HG03060 (cell line): ENCODE measurements around the gene METTL22.

Source experiments
- ATAC-seq: cut with Tn5 transposase; IDR thresholded peaks from one replicate; pipeline ENCODE4 v1.9.1; 2021; ENCODE audit warnings: low read depth, moderate number of reproducible peaks; ENCODE audit not compliant: unreplicated experiment

The METTL22 gene

DNA sequence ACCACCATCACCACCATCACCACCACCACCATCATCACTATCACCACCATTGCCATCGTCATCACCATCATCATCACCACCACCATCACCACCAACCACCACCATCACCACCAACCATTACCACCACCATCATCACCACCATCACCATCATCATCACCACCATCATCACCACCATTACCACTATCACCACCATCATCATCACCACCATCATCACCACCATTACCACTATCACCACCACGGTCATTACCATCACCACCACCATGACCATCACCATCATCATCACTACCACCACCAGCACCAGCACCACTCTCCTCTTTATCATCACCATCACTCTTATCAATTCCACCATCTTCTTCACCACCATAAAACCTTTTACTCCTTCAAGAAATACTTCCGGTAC lies 30.0 kb upstream of the METTL22 start:
- no peak for ATAC-seq

DNA sequence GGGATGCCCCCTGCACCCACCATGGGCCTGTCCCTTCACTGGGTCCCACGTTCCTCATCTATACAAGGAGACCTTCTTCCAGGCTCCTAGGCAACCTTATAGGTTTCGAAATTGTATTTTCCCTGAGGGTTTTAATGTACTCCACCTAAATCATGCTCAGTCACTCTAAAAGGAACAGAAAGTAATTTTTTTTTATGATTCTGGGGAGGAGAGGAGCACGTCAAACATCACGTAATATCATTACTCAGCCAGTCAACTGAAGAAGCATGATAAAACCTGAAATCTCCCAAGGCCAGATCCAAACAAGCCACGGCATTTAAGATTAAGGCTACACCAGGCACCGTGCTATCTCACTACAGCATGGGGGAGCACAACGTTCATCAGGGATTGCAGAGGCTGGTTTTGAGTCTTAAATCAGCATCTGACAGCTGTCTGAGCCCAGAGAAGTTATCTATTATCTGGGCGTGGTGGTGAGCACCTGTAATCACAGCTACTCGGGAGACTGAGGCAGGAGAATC lies 27.3 kb upstream of the METTL22 start:
- ATAC-seq, result no peak

DNA sequence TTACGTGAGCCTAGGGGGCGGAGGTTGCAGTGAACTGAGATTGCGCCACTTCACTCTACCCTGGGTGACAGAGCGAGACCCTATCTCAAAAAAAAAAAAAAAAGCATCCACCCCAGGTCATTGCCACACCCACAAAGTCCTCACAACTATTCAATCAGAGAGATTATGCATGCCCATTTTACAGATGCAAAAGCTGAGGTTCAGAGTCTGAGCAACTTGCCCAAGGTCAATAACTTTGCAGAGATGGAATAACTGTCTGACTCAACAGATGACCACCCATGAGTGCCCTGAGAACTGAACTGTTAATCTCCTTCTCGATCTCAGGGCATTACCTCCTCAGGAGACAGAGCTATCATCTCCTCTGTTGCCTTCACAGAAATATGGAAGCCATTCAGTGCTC lies 25.7 kb upstream of the METTL22 start:
- ATAC-seq, result no peak

DNA sequence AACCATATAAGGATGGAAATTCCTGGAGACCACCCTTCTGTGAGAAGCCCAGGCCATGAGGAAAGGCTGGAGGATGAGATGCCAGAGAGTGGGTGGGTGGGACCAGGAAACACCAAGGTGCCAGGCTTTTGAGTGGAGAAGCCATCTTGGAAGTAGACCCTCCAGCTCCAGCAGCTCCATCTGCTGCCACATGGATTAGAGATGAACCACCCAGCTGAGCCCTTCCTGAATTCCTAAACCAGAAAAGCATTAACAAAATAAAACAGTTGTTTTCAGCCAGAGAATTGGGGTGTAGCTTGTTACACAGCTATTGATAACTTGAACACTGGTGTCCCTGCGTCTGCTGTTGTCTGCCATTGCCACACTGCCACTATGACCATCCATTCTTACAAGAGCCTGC lies 24.9 kb upstream of the METTL22 start:
- no peak for ATAC-seq

DNA sequence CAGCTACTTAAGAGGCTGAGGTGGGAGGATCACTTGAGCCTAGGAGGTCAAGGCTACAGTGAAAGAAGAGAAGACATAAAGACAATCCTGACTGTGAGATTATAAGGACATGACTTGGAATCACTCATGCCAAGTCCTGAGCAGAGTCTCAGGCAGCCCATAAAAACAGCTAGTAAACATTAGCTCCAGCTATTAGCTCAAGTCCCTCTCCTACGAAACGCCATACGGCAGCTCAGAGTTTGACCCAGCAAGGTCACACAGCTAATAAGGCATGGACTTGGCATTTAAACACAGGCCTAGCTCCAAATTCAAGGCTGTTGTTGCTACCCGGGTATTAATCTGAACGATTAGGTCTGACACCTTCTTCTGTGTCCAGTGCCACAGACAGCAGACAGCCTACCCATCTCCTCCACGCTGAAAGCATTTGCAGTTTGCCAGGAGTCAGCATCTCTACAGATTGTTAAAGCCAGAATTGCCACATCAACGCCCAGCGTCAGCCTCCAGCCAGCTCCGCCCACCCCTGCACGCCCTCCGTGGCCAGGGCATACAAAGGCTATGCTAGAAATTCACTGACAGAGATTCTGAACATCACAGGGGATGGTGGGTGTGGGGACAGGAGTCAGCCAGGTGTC lies 21.2 kb upstream of the METTL22 start:
- ATAC-seq, result no peak

DNA sequence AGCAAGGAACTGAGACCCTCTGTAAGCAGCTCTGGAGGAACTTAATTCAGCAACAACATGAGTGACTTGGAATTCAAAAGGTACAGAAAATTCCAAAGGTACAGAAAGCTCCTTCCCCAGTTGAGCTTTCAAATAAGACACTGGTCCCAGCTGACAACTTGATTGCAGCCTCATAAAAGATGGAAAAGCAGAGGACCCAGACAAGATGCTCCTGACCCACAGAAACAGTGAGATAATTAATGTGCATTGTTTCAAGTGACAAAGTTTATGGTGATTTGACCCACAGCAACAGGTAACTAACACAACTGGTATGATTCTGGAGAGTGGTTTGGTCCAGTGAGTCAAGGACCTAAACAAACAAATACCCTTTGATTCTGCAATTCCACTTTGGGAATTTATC lies 15.9 kb upstream of the METTL22 start:
- ATAC-seq, result no peak

DNA sequence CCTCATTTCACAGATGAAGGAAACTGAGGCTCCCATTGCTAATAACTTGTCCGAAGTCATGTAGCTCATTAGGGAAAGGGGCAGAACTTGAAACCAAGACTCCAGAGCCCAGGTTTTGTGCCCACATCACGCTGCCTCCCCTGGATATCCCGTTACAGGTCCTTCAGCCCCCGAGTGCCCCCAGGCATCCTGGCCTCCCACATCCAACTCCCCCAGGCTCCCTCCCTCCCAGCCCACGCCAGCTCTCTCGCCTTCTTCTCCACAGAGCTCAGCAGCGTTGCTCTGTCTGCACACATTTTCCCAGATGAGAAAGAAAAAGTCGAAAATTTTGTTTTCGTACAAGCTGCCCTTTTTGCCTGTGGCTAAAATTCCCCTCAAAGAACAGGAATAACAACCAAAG lies 14.3 kb upstream of the METTL22 start:
- no peak for ATAC-seq

DNA sequence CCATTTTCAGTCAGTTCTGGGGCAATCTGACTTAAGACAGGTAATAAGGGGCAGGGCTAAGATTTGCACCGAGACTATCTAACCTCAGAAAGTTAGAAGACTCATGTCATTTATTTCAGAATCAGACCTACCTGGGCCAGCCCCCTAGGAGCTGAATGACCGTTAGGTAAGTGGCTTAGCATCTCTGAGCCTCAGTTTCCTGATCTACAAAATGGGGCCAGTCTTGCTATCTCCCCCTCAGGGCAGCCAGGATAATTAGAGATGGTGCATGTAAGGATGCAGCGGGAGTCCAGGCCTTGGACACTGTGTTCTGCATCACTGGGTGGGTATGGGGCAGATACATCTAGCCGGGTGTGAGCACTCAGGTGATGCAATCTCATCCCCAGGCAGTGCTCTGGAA lies 10.4 kb upstream of the METTL22 start:
- ATAC-seq, result no peak

DNA sequence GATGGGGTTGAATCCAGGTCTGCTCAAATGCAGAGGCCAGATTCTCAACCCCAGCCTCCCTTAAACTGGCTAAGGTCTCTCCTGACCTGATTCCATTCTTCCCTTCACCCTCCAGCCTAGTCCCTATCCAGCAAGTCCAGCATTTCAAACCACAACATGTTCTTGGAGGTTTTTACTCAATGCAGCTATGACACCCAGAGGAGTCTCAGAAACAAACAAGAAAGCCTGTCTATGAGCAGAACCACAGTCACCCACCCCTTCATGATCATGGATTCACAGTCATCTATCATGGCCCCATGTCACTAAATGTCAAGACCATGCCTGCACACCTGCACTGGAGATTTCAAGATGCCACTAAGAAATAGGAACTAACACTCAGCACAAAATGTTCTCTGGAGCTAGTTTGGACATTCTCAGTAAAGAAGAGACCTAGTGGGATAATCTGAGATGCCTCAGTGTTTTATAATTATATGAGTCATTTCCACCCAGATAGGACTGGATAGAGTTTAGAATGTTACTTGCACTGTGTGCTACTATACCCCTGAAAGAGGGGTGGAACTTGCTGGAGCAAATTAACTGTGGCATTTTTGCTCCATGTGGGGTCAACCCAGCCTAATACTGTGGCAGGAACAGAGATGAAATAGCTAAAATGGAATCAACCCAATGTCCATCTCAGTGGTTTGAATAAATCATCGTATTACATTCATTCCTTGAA lies 9.5 kb upstream of the METTL22 start:
- no peak for ATAC-seq

DNA sequence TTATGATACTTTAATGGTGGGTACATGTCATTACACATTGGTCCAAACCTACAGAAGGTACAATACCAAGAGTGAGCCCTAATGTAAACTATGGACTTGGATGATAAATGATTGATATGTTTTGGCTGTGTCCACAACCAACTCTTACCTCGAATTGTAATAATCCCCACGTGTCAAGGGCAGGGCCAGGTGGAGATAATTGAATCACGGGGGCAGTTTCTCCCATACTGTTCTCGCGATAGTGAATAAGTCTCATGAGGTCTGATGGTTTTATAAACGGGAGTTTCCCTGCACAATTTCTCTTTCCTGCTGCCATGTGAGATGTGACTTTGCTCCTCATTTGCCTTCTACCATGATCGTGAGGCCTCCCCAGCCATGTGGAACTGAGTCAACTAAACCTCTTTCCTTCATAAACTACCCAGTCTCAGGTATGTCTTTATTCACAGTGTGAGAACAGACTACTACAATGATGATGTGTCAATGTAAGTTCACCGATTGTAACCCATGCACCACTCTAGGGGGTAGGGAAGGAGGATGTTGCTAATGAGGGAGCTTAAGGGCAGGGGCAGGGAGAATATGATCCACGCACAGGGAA lies 7.0 kb upstream of the METTL22 start:
- no peak for ATAC-seq

DNA sequence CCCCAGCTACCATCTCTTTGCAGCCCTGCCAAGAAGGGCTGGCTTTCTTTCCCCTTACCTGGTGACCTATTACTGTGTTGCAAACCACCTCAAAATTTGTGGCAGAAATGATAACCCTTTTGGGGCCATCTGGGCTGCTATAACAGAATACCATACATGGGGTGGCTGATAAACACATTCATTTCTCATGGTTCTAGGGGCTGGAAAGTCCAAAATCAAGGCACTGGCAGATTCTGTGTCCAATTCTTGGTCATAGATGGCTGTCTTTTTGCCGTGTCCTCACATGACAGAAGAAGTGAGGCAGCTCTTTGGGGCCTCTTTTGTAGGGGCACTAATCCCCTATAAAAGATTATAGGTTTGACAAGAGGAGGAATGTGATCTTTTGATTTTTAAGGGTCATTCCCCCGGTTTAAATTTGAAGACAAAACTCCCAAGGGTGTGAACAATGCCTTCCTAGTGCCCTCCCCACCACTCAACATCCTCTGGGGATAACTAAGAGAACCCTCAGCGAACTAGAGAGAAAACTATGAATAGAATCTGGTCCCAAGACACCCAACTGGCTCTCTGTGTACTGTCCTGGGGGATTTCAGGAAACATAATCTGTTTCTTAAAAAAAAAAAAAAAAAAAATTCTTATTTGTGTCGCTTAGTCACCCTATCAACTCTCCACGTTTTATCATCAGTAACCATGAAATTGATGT lies 1.7 kb upstream of the METTL22 start:
- no peak for ATAC-seq

DNA sequence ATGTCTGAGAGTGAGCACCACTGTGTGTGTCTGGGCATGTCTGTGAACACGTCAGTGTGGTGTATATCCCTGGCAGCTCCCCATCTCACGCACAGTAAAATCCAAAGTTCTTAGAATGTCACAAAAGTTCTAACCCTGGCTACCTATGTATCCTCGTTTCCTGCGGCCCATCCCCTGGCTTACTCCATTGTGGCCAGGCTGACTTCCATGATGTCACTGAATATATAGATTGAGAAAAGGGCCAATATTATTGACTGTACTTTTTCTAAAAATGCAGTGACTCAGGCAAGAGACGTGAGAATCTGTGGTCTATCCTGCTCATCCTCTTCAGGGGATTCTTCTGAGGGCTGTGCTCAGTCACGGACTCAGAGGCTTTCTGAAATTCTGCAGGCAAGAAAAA lies 963 bp upstream of the METTL22 start:
- no peak for ATAC-seq

DNA sequence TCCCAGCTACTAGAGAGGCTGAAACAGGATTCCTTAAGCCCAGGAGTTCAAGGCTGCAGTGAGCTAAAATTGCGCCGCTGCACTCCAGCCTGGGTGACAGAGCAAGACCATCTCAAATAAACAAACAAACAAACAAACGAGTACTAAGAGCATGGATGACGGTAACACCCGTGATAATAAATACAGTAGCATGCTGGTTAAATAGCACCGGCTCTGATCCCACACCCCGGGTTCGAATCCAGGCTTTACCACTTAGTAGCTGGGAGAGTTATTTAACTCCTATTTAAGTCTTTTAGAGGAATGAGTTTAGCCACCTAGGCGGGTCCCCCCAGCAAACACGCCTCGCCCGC lies 301 bp upstream of the METTL22 start:
- no peak for ATAC-seq

DNA sequence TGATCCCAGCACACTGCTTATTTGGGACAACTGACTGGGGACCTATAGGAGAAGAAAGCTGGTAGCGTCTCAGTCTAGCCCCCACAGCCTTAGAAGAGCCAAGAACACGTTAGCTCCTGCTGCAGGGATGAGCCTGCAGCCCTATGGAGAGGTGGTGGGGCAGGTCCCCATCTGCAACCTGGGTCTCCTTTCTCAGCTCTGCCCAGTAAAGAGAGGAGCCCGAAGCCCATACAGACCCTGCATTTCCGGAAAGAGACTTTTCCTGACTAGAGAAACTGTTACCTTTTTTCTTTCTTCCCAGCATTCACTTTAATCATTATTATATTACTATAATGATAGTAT lies 788 bp downstream of the METTL22 start:
- ATAC-seq, result no peak

DNA sequence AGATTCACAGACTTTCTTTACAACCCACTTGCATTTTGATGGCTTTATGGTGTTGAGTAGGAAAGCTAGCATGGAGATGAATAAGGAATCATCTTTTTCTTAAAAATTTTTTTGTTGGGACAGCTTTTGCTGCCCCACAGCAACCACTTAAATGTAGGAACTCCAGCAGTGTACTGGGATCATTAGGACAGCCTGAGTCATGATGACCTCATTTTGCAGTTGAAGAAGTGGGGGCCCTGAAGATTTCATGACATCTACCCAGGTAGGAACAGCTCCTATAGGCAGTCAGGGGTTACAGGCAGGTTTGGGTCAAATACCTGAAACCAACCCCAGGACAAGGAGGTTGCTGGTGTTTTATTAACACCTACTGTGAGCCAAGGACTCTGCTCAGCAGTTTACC lies 2.1 kb downstream of the METTL22 start:
- ATAC-seq, result no peak

DNA sequence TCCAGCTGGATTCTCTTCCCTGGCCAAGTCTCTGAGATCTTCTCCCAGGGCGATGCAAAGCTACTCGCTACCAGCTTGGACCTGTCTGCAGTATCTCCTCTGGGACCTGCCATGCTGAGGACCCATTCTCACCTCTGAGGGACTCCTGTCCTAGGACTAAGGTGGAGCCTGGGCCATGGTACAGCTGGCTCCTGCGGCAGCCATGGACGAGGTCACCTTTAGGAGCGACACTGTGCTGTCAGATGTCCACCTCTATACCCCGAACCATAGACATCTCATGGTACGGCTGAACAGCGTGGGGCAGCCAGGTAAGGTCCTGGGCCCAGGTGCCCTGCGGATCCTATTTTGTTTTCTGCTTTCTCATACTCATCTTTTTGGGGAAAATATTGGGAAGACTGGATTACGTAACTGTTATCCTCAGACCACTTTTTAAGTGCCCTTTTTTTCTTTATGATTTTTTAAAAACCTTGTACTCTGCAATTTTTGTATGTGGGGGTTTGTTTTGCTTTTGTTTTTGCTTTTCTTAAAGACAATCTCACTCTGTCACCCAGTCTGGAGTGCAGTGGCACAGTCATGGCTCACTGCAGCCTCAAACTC lies 4.1 kb downstream of the METTL22 start:
- no peak for ATAC-seq

DNA sequence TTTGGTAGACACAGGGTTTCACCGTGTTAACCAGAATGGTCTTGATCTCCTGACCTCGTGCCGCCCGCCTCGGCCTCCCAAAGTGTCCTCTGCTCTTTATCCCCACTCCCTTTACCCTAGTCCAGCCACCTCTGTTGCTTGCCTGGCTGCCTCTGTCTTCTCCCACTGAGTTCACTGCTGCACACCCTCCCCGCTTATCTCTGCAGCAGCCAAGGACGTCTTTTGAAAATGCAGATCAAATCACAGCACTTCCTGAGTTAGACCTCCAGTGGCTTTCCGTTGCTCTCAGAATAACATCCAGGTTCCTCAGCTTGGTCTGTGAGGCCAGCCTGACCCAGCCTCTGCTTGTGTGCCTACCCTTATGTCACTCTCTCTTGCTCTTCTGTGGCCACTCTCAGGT lies 5.4 kb downstream of the METTL22 start:
- ATAC-seq, result no peak

DNA sequence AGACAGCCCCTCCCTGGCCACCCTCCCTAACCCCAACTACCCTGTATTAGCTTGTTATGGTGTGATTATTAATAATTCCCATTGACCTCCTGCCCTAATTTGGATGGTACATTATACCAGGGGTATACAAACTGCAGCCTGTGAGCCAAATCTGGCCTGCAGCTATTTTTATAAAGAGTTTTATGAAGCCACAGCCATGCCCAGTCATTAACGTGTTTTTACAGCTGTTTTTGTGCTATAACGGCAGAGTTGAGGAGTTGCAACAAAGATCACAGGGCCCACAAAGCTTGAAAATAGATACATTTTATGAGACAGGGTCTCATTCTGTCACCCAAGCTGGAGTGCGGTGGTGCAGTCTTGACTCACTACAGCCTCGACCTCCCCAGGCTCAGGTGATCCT lies 6.0 kb downstream of the METTL22 start:
- no peak for ATAC-seq

DNA sequence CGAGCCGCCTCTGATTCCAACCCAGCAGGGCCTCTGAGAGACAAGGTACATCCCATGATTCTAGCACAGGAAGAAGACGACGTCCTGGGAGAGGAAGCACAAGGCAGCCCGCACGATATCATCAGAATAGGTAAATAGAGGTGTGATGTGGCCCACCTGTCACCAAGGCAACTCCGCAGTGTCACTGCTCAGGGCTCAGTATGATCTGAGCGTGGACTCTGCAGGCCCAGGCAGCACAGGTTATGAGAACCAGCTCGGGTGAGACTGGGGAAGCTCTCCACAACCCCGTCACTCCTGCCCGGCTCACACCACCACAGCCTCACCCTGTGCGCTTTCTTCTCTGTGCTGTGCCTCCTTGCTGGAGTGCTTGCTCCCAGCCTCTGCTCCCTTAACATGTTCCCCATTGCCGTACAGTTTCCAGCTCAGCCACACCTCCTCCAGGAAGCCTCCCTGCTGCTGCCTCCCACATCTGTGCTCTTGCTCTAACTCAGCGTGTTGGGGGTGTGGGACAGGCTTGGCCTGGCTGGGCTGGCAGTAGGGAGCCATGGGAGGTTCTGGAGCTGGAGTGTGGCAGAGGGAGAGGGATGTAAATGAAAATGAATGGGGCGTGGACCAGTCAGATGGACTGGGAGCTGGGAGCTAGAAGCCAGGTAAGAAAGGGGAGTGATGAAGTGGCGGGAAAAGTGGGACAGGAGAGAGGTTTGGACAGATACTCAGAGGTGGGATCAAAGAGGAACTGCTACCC lies 7.7 kb downstream of the METTL22 start:
- no peak for ATAC-seq

DNA sequence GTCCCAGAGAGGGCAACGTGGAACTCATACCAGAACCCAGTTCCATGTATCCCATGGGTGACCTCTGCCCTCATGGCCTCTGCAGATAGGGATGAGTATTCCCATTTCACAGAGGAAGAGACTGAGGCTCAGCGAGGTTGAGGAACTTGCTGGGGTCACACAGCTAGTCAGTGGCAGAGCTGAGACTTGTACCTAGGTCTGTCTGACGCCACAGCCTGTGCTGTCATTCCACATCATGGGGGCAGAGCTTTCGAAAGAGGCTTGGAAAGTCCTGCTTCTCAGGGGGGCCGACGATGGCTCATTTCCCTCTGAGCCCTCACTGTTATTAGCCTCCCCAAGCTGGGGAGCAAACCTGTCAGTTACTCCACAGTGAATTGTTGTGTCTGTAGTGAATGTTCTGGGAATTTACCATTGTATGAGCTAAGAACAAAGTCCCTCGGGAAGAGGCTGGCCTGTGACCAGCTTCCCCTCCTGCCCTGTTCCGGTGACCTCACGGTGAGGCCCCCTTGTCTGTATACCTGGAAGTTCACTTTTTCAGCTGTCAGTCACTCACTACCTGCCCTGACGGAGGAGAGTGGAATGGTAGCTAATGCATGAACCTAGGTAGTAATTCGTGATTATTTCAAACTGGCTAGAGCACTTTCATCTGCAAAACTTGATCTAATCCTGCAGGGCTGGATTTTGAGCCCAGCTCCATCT lies 8.9 kb downstream of the METTL22 start:
- ATAC-seq, result no peak
